ENCODE results near the gene IFITM2.

The IFITM2 gene

GRCh38 chr11:278001-278951, 29.3 kb upstream of the IFITM2 start, which contains the start of gene NLRP6:
NLRP6 (plus strand) TSS chr11:278407; CDS start chr11:278570, 163 bp downstream.
- TF ChIP-seq CTCF (IDR thresholded peaks at IDR 0.05; ENCODE audit: control insufficient read depth, extremely low read depth, insufficient read depth) = no peak
- no peak for DNase-seq (ENCODE audit: low read depth)
- no peak within 1 kb of the TSS for H3K4me3 ChIP-seq (ENCODE audit: low read depth, low read length)

GRCh38 chr11:279040-279965, 28.3 kb upstream of the IFITM2 start:
- H3K4me3 ChIP-seq (ENCODE audit: low read depth, low read length) = peak overlapping the region; percentile 30; the same call in 1 of the 2 replicates
- DNase-seq (ENCODE audit: low read depth) = no peak
- TF ChIP-seq CTCF (IDR thresholded peaks at IDR 0.05; ENCODE audit: control insufficient read depth, extremely low read depth, insufficient read depth) = no peak

GRCh38 chr11:279966-280705, 27.5 kb upstream of the IFITM2 start:
- TF ChIP-seq CTCF (IDR thresholded peaks at IDR 0.05; ENCODE audit: control insufficient read depth, extremely low read depth, insufficient read depth) = no peak
- no peak for DNase-seq (ENCODE audit: low read depth)
- H3K4me3 ChIP-seq (ENCODE audit: low read depth, low read length) = peak overlapping the region; percentile 30

GRCh38 chr11:280706-281485, 26.7 kb upstream of the IFITM2 start:
- no peak for TF ChIP-seq CTCF (IDR thresholded peaks at IDR 0.05; ENCODE audit: control insufficient read depth, extremely low read depth, insufficient read depth)
- no peak overlapping the region for H3K4me3 ChIP-seq (ENCODE audit: low read depth, low read length)
- no peak for DNase-seq (ENCODE audit: low read depth)

- no peak for DNase-seq (ENCODE audit: low read depth)
- TF ChIP-seq CTCF (IDR thresholded peaks at IDR 0.05; ENCODE audit: control insufficient read depth, extremely low read depth, insufficient read depth) = no peak
- H3K4me3 ChIP-seq (ENCODE audit: low read depth, low read length) = no peak overlapping the region
Observed at GRCh38 chr11:281486-282161, 26.0 kb upstream of the IFITM2 start.

Data from LNCaP clone FGC (cell line).